CD4-positive, alpha-beta T cell (primary cell): Measurements from ENCODE around the gene KIF3B. TPM values are rescaled to one million over a fixed set of nuclear protein-coding genes. Genes with fewer than 3 reads are reported as not detected.
"Not testable (repeated sequence)": the region's sequence is repeated elsewhere in the genome, so short reads cannot be mapped to it uniquely, and the experiment has no call there.

Experiments used
- ATAC-seq: fragments of 200-7000 bp; cut with Tn5 transposase; one replicate; pipeline ENCODE4 v1.10.0; 2022; ENCODE audit warnings: mild to moderate bottlenecking; ENCODE audit not compliant: poor library complexity
- CTCF ChIA-PET: fragments of 350-600 bp; sonication (Branson Sonifier 250); formaldehyde crosslinking; loops from one replicate; lab custom pipeline; 2021; ENCODE audit warnings: antibody characterized with exemption, inconsistent platforms; lab: Charles Lee
- POLR2A ChIA-PET: fragments of 350-600 bp; sonication (Branson Sonifier 250); formaldehyde crosslinking; loops from one replicate; lab custom pipeline; 2021; ENCODE audit warnings: antibody characterized with exemption, inconsistent platforms; lab: Charles Lee
- DNase-seq, 14 experiments: peaks; one replicate each; pipeline ENCODE4 v3.0.0-alpha.2; 2013 to 2020; ENCODE audit warnings: mixed read lengths in 2 of 14
- H3K27ac ChIP-seq, 2 donors: one replicate each; pipeline versions ENCODE4 v1.5.1 to v1.7.0; 2013; ENCODE audit warnings: low read length in 2 of 2, low read depth in 1 of 2, mild to moderate bottlenecking in 1 of 2
- H3K27me3 ChIP-seq, 2 experiments: 1 replicate in 1 of 2; 2 replicates in 1 of 2; pipeline versions ENCODE4 v1.6.1 to v1.7.0; 2013; ENCODE audit warnings: low read length in 2 of 2, control low read depth in 1 of 2, mild to moderate bottlenecking in 1 of 2, moderate library complexity in 1 of 2; ENCODE audit not compliant: insufficient read depth in 2 of 2, control insufficient read depth in 1 of 2
- H3K36me3 ChIP-seq: one replicate; pipeline ENCODE4 v1.6.1; 2013; ENCODE audit warnings: low read length, control low read depth; ENCODE audit not compliant: insufficient read depth
- H3K4me1 ChIP-seq: one replicate; pipeline ENCODE4 v1.6.1; 2013; ENCODE audit warnings: low read length, control low read depth; ENCODE audit not compliant: insufficient read depth
- H3K4me3 ChIP-seq: one replicate; pipeline ENCODE4 v1.5.1; 2013; ENCODE audit warnings: mild to moderate bottlenecking, low read length, moderate library complexity
- H3K9me3 ChIP-seq, 2 experiments: 1 replicate in 1 of 2; 2 replicates in 1 of 2; pipeline versions ENCODE4 v1.6.1 to v1.7.0; 2013; ENCODE audit warnings: low read length in 2 of 2, mild to moderate bottlenecking in 2 of 2, control low read depth in 1 of 2, moderate library complexity in 1 of 2; ENCODE audit not compliant: control insufficient read depth in 1 of 2, insufficient read depth in 1 of 2
- H3K27ac Mint-ChIP-seq: one replicate; pipeline ENCODE4 v1.8.0; 2020; ENCODE audit warnings: mixed read lengths
- H3K27me3 Mint-ChIP-seq: one replicate; pipeline ENCODE4 v1.8.0; 2021; ENCODE audit warnings: mixed read lengths
- H3K36me3 Mint-ChIP-seq: one replicate; pipeline ENCODE4 v1.8.0; 2021; ENCODE audit warnings: low read depth, mixed read lengths
- H3K4me1 Mint-ChIP-seq: one replicate; pipeline ENCODE4 v1.8.0; 2021; ENCODE audit warnings: low read depth, mixed read lengths
- H3K4me3 Mint-ChIP-seq: one replicate; pipeline ENCODE4 v1.8.0; 2020; ENCODE audit warnings: mild to moderate bottlenecking, mixed read lengths
- H3K9me3 Mint-ChIP-seq: one replicate; pipeline ENCODE4 v1.8.0; 2020; ENCODE audit warnings: mixed read lengths
- intact Hi-C, 2 experiments: fragments of 100-400 bp; cut with DNase I in 1 of 2; cut with micrococcal nuclease in 1 of 2; formaldehyde crosslinking; loops; one replicate each; pipeline versions ENCODE4 v1.15.1 to v1.9.0; 2023 to 2025; cut with DNase I, micrococcal nuclease
- total RNA-seq, 174 experiments: library from RNA in 2 of 174; stranded (reverse) in 2 of 174; gene quantifications; one replicate each; pipeline ENCODE4 v1.2.3 and lab custom pipeline; 2021 to 2026
- TF ChIP-seq, protein P1 (sequence below): fragments of 200-600 bp; IDR thresholded peaks from one replicate; pipeline ENCODE4 v1.8.0; 2022; ENCODE audit warnings: antibody characterized with exemption, mild to moderate bottlenecking

KIF3B gene
- total RNA-seq, 2 experiments from 2014 or later, result 7.3 TPM

DNA sequence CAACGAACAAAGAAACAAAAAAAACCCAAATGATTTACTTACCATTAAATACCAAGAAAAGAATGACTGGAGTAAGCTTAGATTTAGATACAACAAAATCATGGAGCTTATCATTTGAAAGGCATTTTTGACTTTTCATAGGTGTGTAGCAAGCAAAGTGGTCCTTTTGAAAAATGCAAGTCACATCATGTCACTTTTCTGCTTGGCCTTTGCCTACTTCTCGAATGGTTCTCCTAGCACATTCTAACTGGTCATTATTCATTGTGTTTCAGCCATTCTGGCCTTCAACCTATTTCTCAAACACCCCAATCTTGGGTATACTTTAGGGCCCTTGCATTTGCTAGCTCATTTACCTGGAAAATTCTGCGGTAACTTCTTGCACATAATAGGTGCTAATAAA lies 103.3 kb downstream of the KIF3B start:
- ChIA-PET POLR2A (interaction anchor here (1.3 kb wide), 1 partner anchor 22 kb away, joined by 6 read pairs; the partner anchor contains the start of gene ASXL1), CTCF (no interaction called here)
- peak overlapping the region; percentile 30 for H3K27ac Mint-ChIP-seq
- H3K36me3 Mint-ChIP-seq, result peaks cover 54% of the 10 kb centered on the region
- no peak overlapping the region for H3K4me3 Mint-ChIP-seq
- H3K9me3 Mint-ChIP-seq, result no peaks in the 10 kb centered on the region
- H3K36me3 ChIP-seq, result peaks cover 26% of the 10 kb centered on the region
- no peaks in the 10 kb centered on the region for H3K27me3 Mint-ChIP-seq
- no peaks in the 10 kb centered on the region for H3K27me3 ChIP-seq
- peaks cover 7% of the 10 kb centered on the region for H3K4me1 ChIP-seq
- H3K9me3 ChIP-seq, result no peaks in the 10 kb centered on the region
- H3K4me1 Mint-ChIP-seq, result peaks cover 45% of the 10 kb centered on the region
- intact Hi-C loops, result loop anchor here in 1 of 2 experiments (5.0 kb wide), 1 partner anchor 37 kb away; no protein-coding TSS in a partner anchor
- no peak overlapping the region for H3K27ac ChIP-seq
- DNase-seq (no peak), ATAC-seq (no peak)
- TF ChIP-seq, protein P1, sequence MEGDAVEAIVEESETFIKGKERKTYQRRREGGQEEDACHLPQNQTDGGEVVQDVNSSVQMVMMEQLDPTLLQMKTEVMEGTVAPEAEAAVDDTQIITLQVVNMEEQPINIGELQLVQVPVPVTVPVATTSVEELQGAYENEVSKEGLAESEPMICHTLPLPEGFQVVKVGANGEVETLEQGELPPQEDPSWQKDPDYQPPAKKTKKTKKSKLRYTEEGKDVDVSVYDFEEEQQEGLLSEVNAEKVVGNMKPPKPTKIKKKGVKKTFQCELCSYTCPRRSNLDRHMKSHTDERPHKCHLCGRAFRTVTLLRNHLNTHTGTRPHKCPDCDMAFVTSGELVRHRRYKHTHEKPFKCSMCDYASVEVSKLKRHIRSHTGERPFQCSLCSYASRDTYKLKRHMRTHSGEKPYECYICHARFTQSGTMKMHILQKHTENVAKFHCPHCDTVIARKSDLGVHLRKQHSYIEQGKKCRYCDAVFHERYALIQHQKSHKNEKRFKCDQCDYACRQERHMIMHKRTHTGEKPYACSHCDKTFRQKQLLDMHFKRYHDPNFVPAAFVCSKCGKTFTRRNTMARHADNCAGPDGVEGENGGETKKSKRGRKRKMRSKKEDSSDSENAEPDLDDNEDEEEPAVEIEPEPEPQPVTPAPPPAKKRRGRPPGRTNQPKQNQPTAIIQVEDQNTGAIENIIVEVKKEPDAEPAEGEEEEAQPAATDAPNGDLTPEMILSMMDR, result no peak
- no peak overlapping the region for H3K4me3 ChIP-seq

DNA sequence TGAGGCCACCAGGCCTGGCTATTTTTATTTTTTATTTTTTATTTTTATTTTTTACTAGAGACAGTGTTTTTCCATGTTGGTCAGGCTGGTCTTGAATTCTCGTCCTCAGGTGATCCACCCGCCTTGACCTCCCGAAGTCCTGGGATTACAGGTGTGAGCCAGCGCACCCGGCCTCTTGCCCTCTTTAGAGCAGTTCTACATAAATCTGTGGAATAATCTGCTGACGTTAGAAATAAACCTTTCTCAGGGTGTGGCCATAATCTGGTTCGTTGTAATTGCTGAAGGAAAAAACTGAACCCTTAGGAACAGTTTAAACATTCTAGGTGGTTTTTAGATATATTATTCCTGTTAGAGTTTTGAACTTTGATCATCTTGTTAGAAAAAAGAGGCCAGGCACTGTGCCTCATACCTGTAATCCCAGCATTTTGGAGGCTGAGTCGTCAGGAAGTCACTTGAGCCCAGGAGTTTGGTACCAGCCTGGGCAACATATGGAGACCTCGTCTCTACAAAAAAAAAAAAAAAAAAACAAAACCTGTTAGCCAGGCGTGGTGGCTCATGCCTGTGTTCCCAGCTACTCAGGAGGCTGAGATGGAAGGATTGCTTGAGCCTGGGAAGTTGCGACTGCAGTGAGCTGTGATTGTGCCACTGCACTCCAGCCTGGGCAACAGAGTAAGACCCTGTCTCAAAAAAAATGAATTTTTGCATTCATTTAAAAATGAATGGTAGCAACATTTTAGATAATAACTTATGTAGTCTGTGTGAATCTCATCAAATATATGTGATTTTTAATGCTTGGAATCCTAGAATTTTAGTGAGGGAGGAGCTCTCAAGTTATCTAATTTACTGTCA lies 104.9 kb downstream of the KIF3B start:
- Histone ChIP-seq H3K27me3 (no peaks in the 10 kb centered on the region), H3K27ac (no peak overlapping the region), H3K36me3 (peaks cover 21% of the 10 kb centered on the region), H3K9me3 (no peaks in the 10 kb centered on the region), H3K4me3 (no peak overlapping the region), H3K4me1 (peaks cover 19% of the 10 kb centered on the region)
- peak overlapping the region; percentile 82 for H3K27ac Mint-ChIP-seq
- H3K4me3 Mint-ChIP-seq, result no peak overlapping the region
- no peak for DNase-seq
- intact Hi-C loops, result loop anchor here in 1 of 2 experiments (5.0 kb wide), 1 partner anchor 35 kb away; no protein-coding TSS in a partner anchor
- peaks cover 60% of the 10 kb centered on the region for H3K4me1 Mint-ChIP-seq
- TF ChIP-seq, protein P1, result no peak
- ChIA-PET POLR2A (no interaction called here), CTCF (interaction anchor here (0.7 kb wide), 1 partner anchor 38 kb away, joined by 3 read pairs; no protein-coding TSS in a partner anchor)
- no peak for ATAC-seq
- no peaks in the 10 kb centered on the region for H3K9me3 Mint-ChIP-seq
- peaks cover 52% of the 10 kb centered on the region for H3K36me3 Mint-ChIP-seq
- H3K27me3 Mint-ChIP-seq, result no peaks in the 10 kb centered on the region

DNA sequence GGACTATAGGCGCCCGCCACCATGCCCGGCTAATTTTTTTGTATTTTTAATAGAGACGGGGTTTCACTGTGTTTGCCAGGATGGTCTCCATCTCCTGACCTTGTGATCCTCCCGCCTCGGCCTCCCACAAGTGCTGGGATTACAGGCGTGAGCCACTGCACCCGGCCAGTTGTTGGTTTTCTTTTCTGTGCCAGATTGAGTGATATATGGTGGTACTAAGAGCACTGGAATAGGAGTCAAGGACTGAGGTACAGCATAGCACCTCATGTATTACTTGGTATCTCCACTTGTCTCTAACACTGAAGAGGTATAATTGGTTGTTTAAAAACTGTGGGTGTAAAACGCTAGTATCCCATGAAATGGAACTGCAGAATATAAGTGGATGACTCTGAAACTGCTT lies 106.0 kb downstream of the KIF3B start:
- H3K4me3 ChIP-seq, DNase-seq, H3K27ac ChIP-seq, CTCF ChIA-PET, H3K27me3 ChIP-seq, H3K9me3 ChIP-seq, ATAC-seq, H3K9me3 Mint-ChIP-seq, H3K27me3 Mint-ChIP-seq, H3K4me3 Mint-ChIP-seq, POLR2A ChIA-PET: not testable (repeated sequence)
- intact Hi-C loops, result loop anchor here in 1 of 2 experiments (5.0 kb wide), 1 partner anchor 34 kb away; no protein-coding TSS in a partner anchor
- peaks cover 53% of the 10 kb centered on the region for H3K36me3 Mint-ChIP-seq
- H3K4me1 Mint-ChIP-seq, result peaks cover 64% of the 10 kb centered on the region
- Histone ChIP-seq H3K4me1 (peaks cover 27% of the 10 kb centered on the region), H3K36me3 (peaks cover 20% of the 10 kb centered on the region)
- H3K27ac Mint-ChIP-seq, result peak overlapping the region; percentile 82

Other genes with a start within 250 kb of the KIF3B start
- 1 to 10 TPM in 1 of 2 experiments, under 1 TPM in 1; 0.67 to 1.0 TPM for gene HCK, start 225.4 kb upstream of the KIF3B start, total RNA-seq
- 10 to 100 TPM; 22.4 to 24.5 TPM for gene TM9SF4, start 167.9 kb upstream of the KIF3B start, total RNA-seq
- 10 to 100 TPM; 15.6 to 16.9 TPM for gene PLAGL2, start 69.9 kb upstream of the KIF3B start, total RNA-seq
- gene POFUT1, start 69.8 kb upstream of the KIF3B start, total RNA-seq, result 1 to 10 TPM; 7.5 to 8.8 TPM
- 100 to 1,000 TPM; 213 to 222 TPM for gene ASXL1, start 80.7 kb downstream of the KIF3B start, total RNA-seq